Measurements from ENCODE around the gene BAIAP2. TPM values are rescaled to one million over a fixed set of nuclear protein-coding genes. Genes with fewer than 3 reads are reported as not detected.

Gene BAIAP2
- total RNA-seq, 1 experiment from 2014 or later, result 58.0 TPM

GRCh38 chr17:80992077-80992947, 42.6 kb upstream of the BAIAP2 start:
- H3K4me3 Mint-ChIP-seq (ENCODE audit: low read depth, unreplicated experiment), result peak overlapping the region; percentile 62
- DNase-seq, result no peak
- H3K36me3 Mint-ChIP-seq (ENCODE audit: insufficient read depth, unreplicated experiment), result peaks cover 34% of the 10 kb centered on the region
- intact Hi-C loops (cut with micrococcal nuclease; ENCODE audit: unreplicated experiment), result no loop called here
- H3K4me1 Mint-ChIP-seq (ENCODE audit: low read depth, unreplicated experiment), result no peaks in the 10 kb centered on the region
- peaks cover 10% of the 10 kb centered on the region for H3K27me3 Mint-ChIP-seq (ENCODE audit: unreplicated experiment)
- TF ChIP-seq CTCF (IDR thresholded peaks at IDR 0.05; ENCODE audit: unreplicated experiment), result no peak
- H3K27ac Mint-ChIP-seq (ENCODE audit: unreplicated experiment), result no peak overlapping the region
- no peaks in the 10 kb centered on the region for H3K9me3 Mint-ChIP-seq (ENCODE audit: low read depth, unreplicated experiment)
- TSS peak; percentile 92 for BruUV-seq (replicated peaks)
- CTCF ChIA-PET, result interaction anchor here (0.6 to 1.0 kb wide), 3 partner anchors 30 to 159 kb away, joined by 3 to 5 read pairs (median 3); no protein-coding TSS in a partner anchor

GRCh38 chr17:80992948-80993624, 41.9 kb upstream of the BAIAP2 start:
- no peak for TF ChIP-seq CTCF (IDR thresholded peaks at IDR 0.05; ENCODE audit: unreplicated experiment)

GRCh38 chr17:80995131-80995530, 39.8 kb upstream of the BAIAP2 start:
- Mint-ChIP-seq H3K4me3 (ENCODE audit: low read depth, unreplicated experiment) (no peak overlapping the region), H3K36me3 (ENCODE audit: insufficient read depth, unreplicated experiment) (peaks cover 42% of the 10 kb centered on the region), H3K27me3 (ENCODE audit: unreplicated experiment) (no peaks in the 10 kb centered on the region), H3K27ac (ENCODE audit: unreplicated experiment) (no peak overlapping the region), H3K9me3 (ENCODE audit: low read depth, unreplicated experiment) (no peaks in the 10 kb centered on the region), H3K4me1 (ENCODE audit: low read depth, unreplicated experiment) (no peaks in the 10 kb centered on the region)
- BruUV-seq (replicated peaks), result no TSS peak
- TF ChIP-seq CTCF (IDR thresholded peaks at IDR 0.05; ENCODE audit: unreplicated experiment), result no peak
- CTCF ChIA-PET, result no interaction called here
- intact Hi-C loops (cut with micrococcal nuclease; ENCODE audit: unreplicated experiment), result no loop called here
- no peak for DNase-seq

More at GRCh38 chr17:80992948-80993624, 41.9 kb upstream of the BAIAP2 start:
- no peak for DNase-seq
- Mint-ChIP-seq H3K36me3 (ENCODE audit: insufficient read depth, unreplicated experiment) (peaks cover 34% of the 10 kb centered on the region), H3K27ac (ENCODE audit: unreplicated experiment) (no peak overlapping the region), H3K27me3 (ENCODE audit: unreplicated experiment) (peaks cover 2% of the 10 kb centered on the region), H3K9me3 (ENCODE audit: low read depth, unreplicated experiment) (no peaks in the 10 kb centered on the region), H3K4me3 (ENCODE audit: low read depth, unreplicated experiment) (peak overlapping the region; percentile 62), H3K4me1 (ENCODE audit: low read depth, unreplicated experiment) (no peaks in the 10 kb centered on the region)
- no TSS peak for BruUV-seq (replicated peaks)
- intact Hi-C loops (cut with micrococcal nuclease; ENCODE audit: unreplicated experiment), result no loop called here
- CTCF ChIA-PET, result interaction anchor here (0.5 to 1.0 kb wide), 4 partner anchors 29 to 230 kb away, joined by 3 to 5 read pairs (median 4); partner anchors contain the start of gene CEP131

GRCh38 chr17:80996422-80997305, 38.3 kb upstream of the BAIAP2 start:
- TF ChIP-seq CTCF (IDR thresholded peaks at IDR 0.05; ENCODE audit: unreplicated experiment), result no peak
- Mint-ChIP-seq H3K4me3 (ENCODE audit: low read depth, unreplicated experiment) (no peak overlapping the region), H3K27ac (ENCODE audit: unreplicated experiment) (no peak overlapping the region), H3K4me1 (ENCODE audit: low read depth, unreplicated experiment) (peaks cover 8% of the 10 kb centered on the region), H3K36me3 (ENCODE audit: insufficient read depth, unreplicated experiment) (peaks cover 41% of the 10 kb centered on the region), H3K9me3 (ENCODE audit: low read depth, unreplicated experiment) (no peaks in the 10 kb centered on the region), H3K27me3 (ENCODE audit: unreplicated experiment) (peaks cover 10% of the 10 kb centered on the region)
- no peak for DNase-seq
- CTCF ChIA-PET, result interaction anchor here (0.6 kb wide), 1 partner anchor 9 kb away, joined by 5 read pairs; no protein-coding TSS in a partner anchor
- intact Hi-C loops (cut with micrococcal nuclease; ENCODE audit: unreplicated experiment), result no loop called here
- no TSS peak for BruUV-seq (replicated peaks)
